PC-3 (cell line): ENCODE data around the gene LDLRAP1. TPM values are rescaled to one million over a fixed set of nuclear protein-coding genes. Genes with fewer than 3 reads are reported as not detected.

Source experiments
- ATAC-seq: fragments of 200-7000 bp; cut with Tn5 transposase; 2 replicates; pipeline ENCODE4 v1.9.1; 2020; ENCODE audit warnings: mild to moderate bottlenecking, moderate library complexity
- BruUV-seq: library from RNA; stranded (reverse); fragments of 400-500 nt; replicated peaks from 2 replicates; lab custom pipeline; 2021; lab: Mats Ljungman, UMichigan
- CTCF ChIA-PET: fragments of 300-600 bp; sonication (Branson Sonifier 250); formaldehyde crosslinking; loops from one replicate; lab custom pipeline; 2022; ENCODE audit warnings: antibody characterized with exemption; lab: Charles Lee
- POLR2A ChIA-PET: fragments of 300-600 bp; sonication (Branson Sonifier 250); formaldehyde crosslinking; loops from one replicate; lab custom pipeline; 2022; ENCODE audit warnings: antibody characterized with exemption; ENCODE audit not compliant: unreplicated experiment; lab: Charles Lee
- DNase-seq: peaks from one replicate; pipeline ENCODE4 v3.0.0-alpha.2; 2015
- H2AFZ ChIP-seq: fragments of 300-600 bp; sonication (generic); 2 replicates; pipeline ENCODE4 v1.6.0; 2016; ENCODE audit warnings: antibody characterized with exemption, low read length
- H3F3A ChIP-seq: fragments of 300-600 bp; sonication (generic); one replicate; pipeline ENCODE4 v1.6.0; 2017; ENCODE audit warnings: antibody characterized with exemption, low read length, control low read depth, mild to moderate bottlenecking; ENCODE audit not compliant: unreplicated experiment
- H3K27ac ChIP-seq: fragments of 300-600 bp; sonication (generic); 2 replicates; pipeline ENCODE4 v1.5.1; 2016; ENCODE audit warnings: mild to moderate bottlenecking, low read length
- H3K27me3 ChIP-seq: fragments of 300-600 bp; sonication (generic); 2 replicates; pipeline ENCODE4 v1.6.1; 2016; ENCODE audit warnings: low read length, mixed read lengths
- H3K36me3 ChIP-seq: fragments of 300-600 bp; sonication (generic); 2 replicates; pipeline ENCODE4 v1.6.1; 2016; ENCODE audit warnings: low read depth, mixed run types, low read length, mixed read lengths
- H3K4me1 ChIP-seq: fragments of 300-600 bp; sonication (generic); 2 replicates; pipeline ENCODE4 v1.5.1; 2016; ENCODE audit warnings: low read length; ENCODE audit not compliant: insufficient read depth
- H3K4me2 ChIP-seq: fragments of 300-600 bp; sonication (generic); 2 replicates; pipeline ENCODE4 v1.6.0; 2016; ENCODE audit warnings: low read length
- H3K4me3 ChIP-seq: fragments of 300-600 bp; sonication (generic); 2 replicates; pipeline ENCODE4 v1.5.1; 2016; ENCODE audit warnings: mild to moderate bottlenecking, low read length, mixed read lengths
- H3K79me2 ChIP-seq: fragments of 300-600 bp; sonication (generic); 2 replicates; pipeline ENCODE4 v1.6.1; 2017; ENCODE audit warnings: low read length, mixed read lengths
- H3K9ac ChIP-seq: fragments of 300-600 bp; sonication (generic); 2 replicates; pipeline ENCODE4 v1.6.0; 2016; ENCODE audit warnings: mild to moderate bottlenecking, low read length
- H3K9me2 ChIP-seq: fragments of 300-600 bp; sonication (generic); replicated peaks from 2 replicates; pipeline ENCODE4 v1.6.1; 2016; ENCODE audit warnings: mixed run types, low read length, mixed read lengths
- H3K9me3 ChIP-seq: fragments of 300-600 bp; sonication (generic); 2 replicates; pipeline ENCODE4 v1.6.1; 2016; ENCODE audit warnings: low read length, mixed read lengths
- H4K20me1 ChIP-seq: fragments of 300-600 bp; sonication (generic); 2 replicates; pipeline ENCODE4 v1.6.1; 2016; ENCODE audit warnings: low read length, mixed read lengths
- EZH2 ChIP-seq: fragments of 300-600 bp; sonication (generic); IDR thresholded peaks from one replicate; pipeline ENCODE4 v1.6.1; 2017; ENCODE audit warnings: antibody characterized with exemption, mild to moderate bottlenecking, low read length; ENCODE audit not compliant: unreplicated experiment
- EZH2phosphoT487 ChIP-seq: fragments of 300-600 bp; sonication (generic); IDR thresholded peaks from 2 replicates; pipeline ENCODE4 v1.6.1; 2018; ENCODE audit warnings: mild to moderate bottlenecking, antibody characterized with exemption, low read length, borderline replicate concordance
- intact Hi-C: fragments of 100-400 bp; cut with micrococcal nuclease; formaldehyde crosslinking; loops from 2 replicates; pipeline ENCODE4 v1.9.0; 2023
- total RNA-seq: library from RNA; depleted of rRNA; stranded (reverse); fragments of >200 nt; gene quantifications from 2 replicates; pipeline ENCODE4 v1.2.3, GENCODE V29; 2014
- TF ChIP-seq, protein P1 (sequence below): fragments of 300-600 bp; sonication (generic); conservative IDR thresholded peaks from 2 replicates; pipeline ENCODE4 v1.5.1; 2017; ENCODE audit warnings: antibody characterized with exemption, low read depth, mild to moderate bottlenecking, low read length

Gene LDLRAP1
- total RNA-seq, 1 experiment from 2014 or later, result 26.5 TPM

DNA sequence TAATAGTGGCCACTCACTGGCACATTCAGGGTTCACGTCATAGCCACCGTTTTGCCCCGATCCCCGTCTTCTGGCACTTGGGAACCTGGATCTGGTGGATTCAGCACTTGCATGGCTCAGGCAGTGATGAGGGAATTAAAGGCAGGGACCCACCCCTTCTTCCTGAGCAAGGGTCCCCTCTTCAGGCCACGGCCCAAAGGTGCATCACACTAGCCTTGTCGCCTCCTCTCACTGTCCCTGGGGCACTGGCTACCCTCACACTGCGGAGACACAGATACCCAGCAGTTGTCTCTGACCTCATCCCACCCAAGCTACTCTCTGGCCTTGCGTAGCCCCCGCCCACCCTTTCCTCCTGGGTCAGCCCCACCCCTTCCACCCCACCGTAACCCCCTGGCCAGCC is 19.9 kb upstream of the LDLRAP1 start:
- TF ChIP-seq, protein P1, sequence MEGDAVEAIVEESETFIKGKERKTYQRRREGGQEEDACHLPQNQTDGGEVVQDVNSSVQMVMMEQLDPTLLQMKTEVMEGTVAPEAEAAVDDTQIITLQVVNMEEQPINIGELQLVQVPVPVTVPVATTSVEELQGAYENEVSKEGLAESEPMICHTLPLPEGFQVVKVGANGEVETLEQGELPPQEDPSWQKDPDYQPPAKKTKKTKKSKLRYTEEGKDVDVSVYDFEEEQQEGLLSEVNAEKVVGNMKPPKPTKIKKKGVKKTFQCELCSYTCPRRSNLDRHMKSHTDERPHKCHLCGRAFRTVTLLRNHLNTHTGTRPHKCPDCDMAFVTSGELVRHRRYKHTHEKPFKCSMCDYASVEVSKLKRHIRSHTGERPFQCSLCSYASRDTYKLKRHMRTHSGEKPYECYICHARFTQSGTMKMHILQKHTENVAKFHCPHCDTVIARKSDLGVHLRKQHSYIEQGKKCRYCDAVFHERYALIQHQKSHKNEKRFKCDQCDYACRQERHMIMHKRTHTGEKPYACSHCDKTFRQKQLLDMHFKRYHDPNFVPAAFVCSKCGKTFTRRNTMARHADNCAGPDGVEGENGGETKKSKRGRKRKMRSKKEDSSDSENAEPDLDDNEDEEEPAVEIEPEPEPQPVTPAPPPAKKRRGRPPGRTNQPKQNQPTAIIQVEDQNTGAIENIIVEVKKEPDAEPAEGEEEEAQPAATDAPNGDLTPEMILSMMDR, result peak; percentile 47
- TF ChIP-seq EZH2phosphoT487, result no peak
- Histone ChIP-seq H2AFZ (no peak overlapping the region), H3K27me3 (no peaks in the 10 kb centered on the region), H4K20me1 (no peaks in the 10 kb centered on the region), H3K36me3 (no peaks in the 10 kb centered on the region), H3K4me2 (no peak overlapping the region), H3K4me3 (no peak overlapping the region), H3K9me2 (no peaks in the 10 kb centered on the region), H3K9me3 (no peaks in the 10 kb centered on the region), H3K27ac (no peak overlapping the region), H3F3A (no peaks in the 10 kb centered on the region), H3K79me2 (no peaks in the 10 kb centered on the region), H3K9ac (no peak overlapping the region), H3K4me1 (no peaks in the 10 kb centered on the region)
- ChIA-PET POLR2A (no interaction called here), CTCF (no interaction called here)
- BruUV-seq, result no TSS peak
- intact Hi-C loops, result loop anchor here (5.0 kb wide), 2 partner anchors 121 to 191 kb away; no protein-coding TSS in a partner anchor
- DNase-seq, result peak; percentile 44
- ATAC-seq, result peak; percentile 60

- no peak overlapping the region for H3K4me2 ChIP-seq
- ATAC-seq (no peak), DNase-seq (no peak)
- H3K9me3 ChIP-seq, result no peaks in the 10 kb centered on the region
- no peak overlapping the region for H2AFZ ChIP-seq
- H3K79me2 ChIP-seq, result no peaks in the 10 kb centered on the region
- TF ChIP-seq, protein P1, result no peak
- TF ChIP-seq EZH2 (no peak), EZH2phosphoT487 (no peak)
- no TSS peak for BruUV-seq
- H3K9me2 ChIP-seq, result no peaks in the 10 kb centered on the region
- ChIA-PET POLR2A (no interaction called here), CTCF (no interaction called here)
- no peak overlapping the region for H3K27ac ChIP-seq
- H3F3A ChIP-seq, result no peaks in the 10 kb centered on the region
- no peaks in the 10 kb centered on the region for H4K20me1 ChIP-seq
- intact Hi-C loops, result loop anchor here (5.0 kb wide), 2 partner anchors 122 to 192 kb away; no protein-coding TSS in a partner anchor
- H3K4me1 ChIP-seq, result no peaks in the 10 kb centered on the region
- H3K9ac ChIP-seq, result no peak overlapping the region
- H3K4me3 ChIP-seq, result no peak overlapping the region
- no peaks in the 10 kb centered on the region for H3K36me3 ChIP-seq
- no peaks in the 10 kb centered on the region for H3K27me3 ChIP-seq
These were observed 18.6 kb upstream of the LDLRAP1 start for GRCh38 chr1:25524568-25525360.

- intact Hi-C loops, result no loop called here
- ChIA-PET CTCF (no interaction called here), POLR2A (no interaction called here)
These were observed 18.1 kb upstream of the LDLRAP1 start for GRCh38 chr1:25525361-25525688.

More at GRCh38 chr1:25525361-25525688, 18.1 kb upstream of the LDLRAP1 start:
- Histone ChIP-seq H3K9me3 (no peaks in the 10 kb centered on the region), H3K9ac (no peak overlapping the region), H3K79me2 (no peaks in the 10 kb centered on the region), H4K20me1 (no peaks in the 10 kb centered on the region), H3K4me3 (no peak overlapping the region), H3K4me2 (no peak overlapping the region), H3K4me1 (no peaks in the 10 kb centered on the region), H3K27me3 (no peaks in the 10 kb centered on the region), H3K27ac (no peak overlapping the region), H3F3A (no peaks in the 10 kb centered on the region), H3K9me2 (no peaks in the 10 kb centered on the region), H2AFZ (no peak overlapping the region), H3K36me3 (no peaks in the 10 kb centered on the region)
- no peak for ATAC-seq
- no TSS peak for BruUV-seq
- no peak for DNase-seq
- TF ChIP-seq EZH2, result no peak
- TF ChIP-seq EZH2phosphoT487, result no peak
- TF ChIP-seq, protein P1, result no peak
